ENCODE results near the gene MUC4. TPM values are rescaled to one million over a fixed set of nuclear protein-coding genes. Genes with fewer than 3 reads are reported as not detected.
A peak's percentile ranks its signal among the peaks of the same experiment; 100 is the strongest.
"Not testable (repeated sequence)": the region's sequence is repeated elsewhere in the genome, so short reads cannot be mapped to it uniquely, and the experiment has no call there.

MUC4 gene
- total and polyA plus RNA-seq, 9 of the 15 experiments (the other 6 are each of a cell fraction or from before 2014, with no cell fraction given), result under 0.01 to 0.21 (median 0.10) TPM; not detected in 4

- no peak for TF ChIP-seq ZBTB26 (CRISPR knock-in tag; IDR thresholded peaks at IDR 0.05)
- TF ChIP-seq THAP12 (CRISPR knock-in tag; IDR thresholded peaks at IDR 0.05), result no peak
Measured at GRCh38 chr3:195794708-195795107, 17.0 kb downstream of the MUC4 start (continued).

- peak; percentile 86 for TF ChIP-seq BCOR (IDR thresholded peaks at IDR 0.05)
- TF ChIP-seq ZNF146 (CRISPR knock-in tag; IDR thresholded peaks at IDR 0.05; ENCODE audit: unreplicated experiment), result peak; percentile 100
- peak; percentile 59 for TF ChIP-seq RBM25 (IDR thresholded peaks at IDR 0.05; ENCODE audit: low read depth, low read length, severe bottlenecking)
- TF ChIP-seq SMARCA5 (IDR thresholded peaks at IDR 0.05), result peak; percentile 54; the same call in 1 of the 2 replicates
- peak; percentile 60 to 62; a peak in 3 of 4 replicates for TF ChIP-seq KDM1A (IDR thresholded peaks at IDR 0.05)
- H3K9me1 ChIP-seq (ENCODE audit: control insufficient read depth, insufficient read depth, low read length); H3K9me3 ChIP-seq (replicated peaks; ENCODE audit: control insufficient read depth, insufficient read depth, low read depth, low read length); H3K9ac ChIP-seq (ENCODE audit: insufficient read depth in 1 of 2, low read depth in 2 of 2, low read length in 2 of 2); in situ Hi-C loops (cut with MboI); FAIRE-seq; ATAC-seq; H3K4me3 ChIP-seq; intact Hi-C loops (cut with micrococcal nuclease); H3K4me2 ChIP-seq (ENCODE audit: insufficient read depth, low read length); H4K20me1 ChIP-seq (replicated peaks; ENCODE audit: control insufficient read depth, insufficient read depth, low read length); H2AFZ ChIP-seq (ENCODE audit: low read depth, low read length); CTCF ChIA-PET (ENCODE audit: low intra/inter-chr PET ratio); H3K27ac ChIP-seq (ENCODE audit: extremely low read depth, low read depth, low read length); BruUV-seq (replicated peaks); DNase-seq (ENCODE audit: extremely low read depth in 1 of 4, low spot score in 3 of 4); H3K79me2 ChIP-seq (ENCODE audit: control insufficient read depth, insufficient read depth, low read length); H3K36me3 ChIP-seq (ENCODE audit: control insufficient read depth, insufficient read depth, low read length); H3K4me1 ChIP-seq (replicated peaks in 1 of 2; ENCODE audit: control insufficient read depth in 2 of 2, insufficient read depth in 2 of 2, low read length in 2 of 2); POLR2A ChIA-PET: not testable (repeated sequence)
- WGBS (ENCODE audit: insufficient coverage, low coverage, missing lambda C conversion rate), result 12% methylated on average over 6 of the region's 6 CpGs
- peaks cover 8 to 19% of the 10 kb centered on the region in 2 experiments for H3K27me3 ChIP-seq (ENCODE audit: control insufficient read depth in 2 of 2, insufficient read depth in 2 of 2, low read length in 2 of 2)
Measured at GRCh38 chr3:195792621-195793020, 19.1 kb downstream of the MUC4 start.

Data from K562 (cell line).